Right renal pelvis (tissue), 4 donors: ENCODE results near the gene DUSP9. TPM values are rescaled to one million over a fixed set of nuclear protein-coding genes. Genes with fewer than 3 reads are reported as not detected.

Experiments used
- DNase-seq, 4 donors: peaks; one replicate each; pipeline ENCODE4 v3.0.0-alpha.2; 2013; ENCODE audit warnings: low read depth in 4 of 4, low spot score in 3 of 4, missing footprints in 1 of 4
- polyA plus RNA-seq, 4 donors: library from polyadenylated mRNA; unstranded; fragments of 120-200 nt; gene quantifications; one replicate each; pipeline ENCODE4 v1.2.1, GENCODE V29; 2013; ENCODE audit not compliant: insufficient read length in 4 of 4

Gene DUSP9
- polyA plus RNA-seq, 4 donors = 46.7 to 74.3 (median 49.1) TPM

GRCh38 chrX:153645921-153646488 is 998 bp upstream of the DUSP9 start:
- DNase-seq = no peak

- DNase-seq = no peak
Measured at GRCh38 chrX:153647461-153648357, 706 bp downstream of the DUSP9 start.

- DNase-seq = no peak
Measured at GRCh38 chrX:153648358-153649177, 1.6 kb downstream of the DUSP9 start.

- DNase-seq = no peak
Measured at GRCh38 chrX:153649178-153649914, 2.3 kb downstream of the DUSP9 start.

GRCh38 chrX:153649915-153650782 is 3.1 kb downstream of the DUSP9 start:
- no peak for DNase-seq

GRCh38 chrX:153650959-153651358 is 4.0 kb downstream of the DUSP9 start:
- no peak for DNase-seq

GRCh38 chrX:153651540-153652079 is 4.6 kb downstream of the DUSP9 start:
- DNase-seq = no peak

- DNase-seq = no peak
Measured at GRCh38 chrX:153653556-153653955, 6.6 kb downstream of the DUSP9 start.

- DNase-seq = no peak
Measured at GRCh38 chrX:153657161-153657560, 10.2 kb downstream of the DUSP9 start.

- no peak for DNase-seq
Measured at GRCh38 chrX:153659268-153659667, 12.3 kb downstream of the DUSP9 start.

- DNase-seq = no peak
Measured at GRCh38 chrX:153662266-153662665, 15.3 kb downstream of the DUSP9 start.

GRCh38 chrX:153665726-153666306 is 18.8 kb downstream of the DUSP9 start:
- DNase-seq = no peak

GRCh38 chrX:153667281-153667955 is 20.4 kb downstream of the DUSP9 start:
- DNase-seq = no peak

- peak in 2 of 4 donors; percentile 65 to 74 for DNase-seq
Measured at GRCh38 chrX:153667956-153668396, 21.0 kb downstream of the DUSP9 start.

GRCh38 chrX:153668423-153669173 is 21.6 kb downstream of the DUSP9 start:
- DNase-seq = no peak

GRCh38 chrX:153669174-153669890 is 22.3 kb downstream of the DUSP9 start:
- DNase-seq = no peak
